Chondrocyte (in vitro differentiated cells): ENCODE results near the gene DNAJB12. TPM values are rescaled to one million over a fixed set of nuclear protein-coding genes. Genes with fewer than 3 reads are reported as not detected.
"Not testable (repeated sequence)": the region's sequence is repeated elsewhere in the genome, so short reads cannot be mapped to it uniquely, and the experiment has no call there.

Experiments used
- DNase-seq: peaks from one replicate; pipeline ENCODE4 v3.0.0; 2021; ENCODE audit warnings: mixed read lengths, low spot score
- H3K27ac Mint-ChIP-seq: one replicate; pipeline ENCODE4 v1.8.0; 2021; ENCODE audit warnings: mild to moderate bottlenecking, moderate library complexity, mixed read lengths; ENCODE audit not compliant: unreplicated experiment
- H3K27me3 Mint-ChIP-seq: 2 replicates; pipeline ENCODE4 v1.8.0; 2021; ENCODE audit warnings: low read depth, mixed read lengths
- H3K36me3 Mint-ChIP-seq: 2 replicates; pipeline ENCODE4 v1.8.0; 2021; ENCODE audit warnings: low read depth, mixed read lengths
- H3K4me1 Mint-ChIP-seq: 2 replicates; pipeline ENCODE4 v1.8.0; 2021; ENCODE audit warnings: low read depth, mild to moderate bottlenecking, mixed read lengths
- H3K4me3 Mint-ChIP-seq: one replicate; pipeline ENCODE4 v1.8.0; 2021; ENCODE audit warnings: mild to moderate bottlenecking, moderate library complexity, mixed read lengths; ENCODE audit not compliant: unreplicated experiment
- H3K9me3 Mint-ChIP-seq: 2 replicates; pipeline ENCODE4 v1.8.0; 2021; ENCODE audit warnings: low read depth, mixed read lengths
- long read RNA-seq: library from polyadenylated mRNA; stranded (forward); transcript quantifications from one replicate; pipeline ENCODE4 v2.0.0, GENCODE V29; 2021
- total RNA-seq: library from RNA; stranded (reverse); gene quantifications from 3 replicates; pipeline ENCODE4 v1.2.1, GENCODE V29; 2021
- TF ChIP-seq, protein P1 (sequence below): fragments of 200-600 bp; sonication (generic); IDR thresholded peaks from 2 replicates; pipeline ENCODE4 v1.5.0; 2021; ENCODE audit warnings: antibody characterized with exemption, mild to moderate bottlenecking, moderate library complexity

DNAJB12 gene
- total RNA-seq: 27.3 to 29.8 TPM (median 28.7 TPM) in 3 replicates
- long read RNA-seq, full-length matches to known transcripts: 45 of 86 reads
- long read RNA-seq, partial matches to known transcripts: 4 of 86 reads
- long read RNA-seq, other reads (novel, unspliced or antisense): 37 of 86 reads

GRCh38 chr10:72354356-72355213 is at the start of gene DNAJB12:
DNAJB12 (minus strand) TSS chr10:72354919; CDS start chr10:72354897, 22 bp downstream.
- TF ChIP-seq, protein P1, sequence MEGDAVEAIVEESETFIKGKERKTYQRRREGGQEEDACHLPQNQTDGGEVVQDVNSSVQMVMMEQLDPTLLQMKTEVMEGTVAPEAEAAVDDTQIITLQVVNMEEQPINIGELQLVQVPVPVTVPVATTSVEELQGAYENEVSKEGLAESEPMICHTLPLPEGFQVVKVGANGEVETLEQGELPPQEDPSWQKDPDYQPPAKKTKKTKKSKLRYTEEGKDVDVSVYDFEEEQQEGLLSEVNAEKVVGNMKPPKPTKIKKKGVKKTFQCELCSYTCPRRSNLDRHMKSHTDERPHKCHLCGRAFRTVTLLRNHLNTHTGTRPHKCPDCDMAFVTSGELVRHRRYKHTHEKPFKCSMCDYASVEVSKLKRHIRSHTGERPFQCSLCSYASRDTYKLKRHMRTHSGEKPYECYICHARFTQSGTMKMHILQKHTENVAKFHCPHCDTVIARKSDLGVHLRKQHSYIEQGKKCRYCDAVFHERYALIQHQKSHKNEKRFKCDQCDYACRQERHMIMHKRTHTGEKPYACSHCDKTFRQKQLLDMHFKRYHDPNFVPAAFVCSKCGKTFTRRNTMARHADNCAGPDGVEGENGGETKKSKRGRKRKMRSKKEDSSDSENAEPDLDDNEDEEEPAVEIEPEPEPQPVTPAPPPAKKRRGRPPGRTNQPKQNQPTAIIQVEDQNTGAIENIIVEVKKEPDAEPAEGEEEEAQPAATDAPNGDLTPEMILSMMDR: peak; percentile 16
- peak within 1 kb of the TSS; percentile 97 for H3K4me3 Mint-ChIP-seq
- H3K36me3 Mint-ChIP-seq: peaks cover 5% of the 10 kb centered on the region
- H3K27ac Mint-ChIP-seq: peak within 1 kb of the TSS; percentile 99
- peaks cover 35% of the 10 kb centered on the region for H3K4me1 Mint-ChIP-seq
- H3K9me3 Mint-ChIP-seq: no peaks in the 10 kb centered on the region
- peak; percentile 94 for DNase-seq
- H3K27me3 Mint-ChIP-seq: no peaks in the 10 kb centered on the region

- H3K4me3 Mint-ChIP-seq, H3K27me3 Mint-ChIP-seq, H3K4me1 Mint-ChIP-seq, H3K27ac Mint-ChIP-seq, DNase-seq: not testable (repeated sequence)
- Mint-ChIP-seq H3K9me3 (peaks cover 11% of the 10 kb centered on the region), H3K36me3 (peaks cover 19% of the 10 kb centered on the region)
Observed at GRCh38 chr10:72395581-72395980, 40.9 kb upstream of the DNAJB12 start.

GRCh38 chr10:72392571-72392970 is 37.9 kb upstream of the DNAJB12 start:
- TF ChIP-seq, protein P1: no peak
- no peaks in the 10 kb centered on the region for H3K27me3 Mint-ChIP-seq
- H3K4me3 Mint-ChIP-seq: no peak overlapping the region
- DNase-seq: no peak
- H3K9me3 Mint-ChIP-seq: peaks cover 11% of the 10 kb centered on the region
- H3K36me3 Mint-ChIP-seq: peaks cover 15% of the 10 kb centered on the region
- H3K4me1 Mint-ChIP-seq: no peaks in the 10 kb centered on the region
- no peak overlapping the region for H3K27ac Mint-ChIP-seq

- DNase-seq: no peak
- no peaks in the 10 kb centered on the region for H3K27me3 Mint-ChIP-seq
- no peak overlapping the region for H3K27ac Mint-ChIP-seq
- no peak overlapping the region for H3K4me3 Mint-ChIP-seq
- H3K4me1 Mint-ChIP-seq: peaks cover 7% of the 10 kb centered on the region
- H3K36me3 Mint-ChIP-seq: peaks cover 7% of the 10 kb centered on the region
- H3K9me3 Mint-ChIP-seq: peaks cover 2% of the 10 kb centered on the region
- TF ChIP-seq, protein P1: no peak
Observed at GRCh38 chr10:72390764-72391163, 36.0 kb upstream of the DNAJB12 start.

- no peak for DNase-seq
- H3K27ac Mint-ChIP-seq: no peak overlapping the region
- H3K27me3 Mint-ChIP-seq: no peaks in the 10 kb centered on the region
- H3K36me3 Mint-ChIP-seq: peaks cover 7% of the 10 kb centered on the region
- TF ChIP-seq, protein P1: no peak
- H3K9me3 Mint-ChIP-seq: no peaks in the 10 kb centered on the region
- H3K4me3 Mint-ChIP-seq: no peak overlapping the region
- H3K4me1 Mint-ChIP-seq: peaks cover 7% of the 10 kb centered on the region
Observed at GRCh38 chr10:72389716-72390115, 35.0 kb upstream of the DNAJB12 start.
